Measurements from ENCODE around the gene SLC2A1.

Gene SLC2A1

GRCh38 chr1:42979896-42980800 lies 21.5 kb upstream of the SLC2A1 start:
- DNase-seq, result no peak

- DNase-seq, result no peak
Measured at GRCh38 chr1:42979036-42979430, 20.4 kb upstream of the SLC2A1 start.

GRCh38 chr1:42978317-42979035 lies 19.8 kb upstream of the SLC2A1 start:
- DNase-seq, result no peak

GRCh38 chr1:42977653-42978052 lies 19.0 kb upstream of the SLC2A1 start:
- DNase-seq, result no peak

GRCh38 chr1:42975561-42976225 lies 17.0 kb upstream of the SLC2A1 start:
- DNase-seq, result no peak

GRCh38 chr1:42974767-42975437 lies 16.2 kb upstream of the SLC2A1 start:
- DNase-seq, result no peak

GRCh38 chr1:42973799-42974198 lies 15.1 kb upstream of the SLC2A1 start:
- no peak for DNase-seq

GRCh38 chr1:42973286-42973685 lies 14.6 kb upstream of the SLC2A1 start:
- DNase-seq, result no peak

GRCh38 chr1:42971841-42972291 lies 13.2 kb upstream of the SLC2A1 start:
- DNase-seq, result peak; percentile 86

GRCh38 chr1:42970143-42970542 lies 11.5 kb upstream of the SLC2A1 start:
- DNase-seq, result no peak

- DNase-seq, result no peak
Measured at GRCh38 chr1:42968654-42969053, 10.0 kb upstream of the SLC2A1 start.

GRCh38 chr1:42966688-42967612 lies 8.3 kb upstream of the SLC2A1 start:
- peak; percentile 96 for DNase-seq

- DNase-seq, result no peak
Measured at GRCh38 chr1:42965378-42965777, 6.7 kb upstream of the SLC2A1 start.

- DNase-seq, result no peak
Measured at GRCh38 chr1:42964044-42964812, 5.6 kb upstream of the SLC2A1 start.

GRCh38 chr1:42963378-42964043 lies 4.8 kb upstream of the SLC2A1 start:
- DNase-seq, result peak; percentile 73

GRCh38 chr1:42962641-42963377 lies 4.1 kb upstream of the SLC2A1 start:
- no peak for DNase-seq

- DNase-seq, result no peak
Measured at GRCh38 chr1:42961312-42962091, 2.8 kb upstream of the SLC2A1 start.

GRCh38 chr1:42960566-42961311 lies 2.1 kb upstream of the SLC2A1 start:
- no peak for DNase-seq

Data from HCEC 1CT (cell line).